HEK293 (cell line): ENCODE results near the gene RHOBTB3.

Experiments used
- CTCF ChIA-PET: fragments of 350-600 bp; formaldehyde crosslinking; extraction: SDS; loops from one replicate; lab custom pipeline; 2021; ENCODE audit warnings: antibody characterized with exemption; lab: Yijun Ruan, JAX
- POLR2A ChIA-PET: fragments of 300-600 bp; formaldehyde crosslinking; extraction: SDS; loops from one replicate; lab custom pipeline; 2020; ENCODE audit warnings: antibody characterized with exemption, inconsistent platforms; lab: Yijun Ruan, JAX
- H3K27ac ChIP-seq: fragments of 200-500 bp; sonication (Bioruptor generic); 2 replicates; pipeline ENCODE4 v1.5.1; 2014; ENCODE audit warnings: low read depth, low read length, control low read depth, inconsistent platforms; ENCODE audit errors: extremely low read depth
- H3K36me3 ChIP-seq, 2 experiments: fragments of 200-500 bp in 1 of 2; sonication (Bioruptor generic) in 1 of 2; 1 replicate in 1 of 2; 2 replicates in 1 of 2; pipeline ENCODE4 v1.5.1; 2014 to 2017; ENCODE audit warnings: inconsistent platforms in 2 of 2, low read length in 2 of 2; ENCODE audit not compliant: control insufficient read depth in 2 of 2, insufficient read depth in 1 of 2
- H3K4me1 ChIP-seq: fragments of 200-500 bp; sonication (Bioruptor generic); 2 replicates; pipeline ENCODE4 v1.5.1; 2014; ENCODE audit warnings: mild to moderate bottlenecking, low read length, inconsistent platforms; ENCODE audit not compliant: control insufficient read depth, insufficient read depth
- H3K4me3 ChIP-seq: 2 replicates; pipeline ENCODE4 v1.5.1; 2011; ENCODE audit warnings: low read depth, mild to moderate bottlenecking, control low read depth, low read length, moderate library complexity
- H3K9me3 ChIP-seq: fragments of 200-500 bp; sonication (Bioruptor generic); 2 replicates; pipeline ENCODE4 v1.5.1; 2014; ENCODE audit warnings: low read depth, low read length, inconsistent platforms; ENCODE audit not compliant: control insufficient read depth, insufficient read depth
- EGR2 ChIP-seq: fragments of 450-650 bp; formaldehyde crosslinking; IDR thresholded peaks from 2 replicates; pipeline ENCODE4 v1.5.1; 2016; ENCODE audit warnings: low read depth, missing biosample characterization, missing genetic modification characterization
- KLF8 ChIP-seq: fragments of 450-650 bp; formaldehyde crosslinking; IDR thresholded peaks from 2 replicates; pipeline ENCODE4 v1.5.1; 2016; ENCODE audit warnings: missing biosample characterization, missing genetic modification characterization
- PRDM10 ChIP-seq: fragments of 450-650 bp; formaldehyde crosslinking; IDR thresholded peaks from 2 replicates; pipeline ENCODE4 v1.5.1; 2016; ENCODE audit warnings: missing biosample characterization, missing genetic modification characterization
- SCRT2 ChIP-seq: fragments of 450-650 bp; formaldehyde crosslinking; IDR thresholded peaks from 2 replicates; pipeline ENCODE4 v1.5.1; 2016; ENCODE audit warnings: missing biosample characterization, missing genetic modification characterization
- ZBTB21 ChIP-seq: fragments of 450-650 bp; formaldehyde crosslinking; IDR thresholded peaks from 2 replicates; pipeline ENCODE4 v1.5.1; 2017; ENCODE audit warnings: missing biosample characterization, missing genetic modification characterization
- ZFHX2 ChIP-seq: fragments of 450-650 bp; formaldehyde crosslinking; conservative IDR thresholded peaks from 2 replicates; pipeline ENCODE4 v1.5.1; 2016; ENCODE audit warnings: missing biosample characterization, missing genetic modification characterization
- ZNF23 ChIP-seq: fragments of 450-650 bp; formaldehyde crosslinking; IDR thresholded peaks from 2 replicates; pipeline ENCODE4 v1.5.1; 2016; ENCODE audit warnings: missing biosample characterization, missing genetic modification characterization, borderline replicate concordance
- ZNF302 ChIP-seq: fragments of 450-650 bp; formaldehyde crosslinking; IDR thresholded peaks from 2 replicates; pipeline ENCODE4 v1.5.1; 2016; ENCODE audit warnings: missing biosample characterization, missing genetic modification characterization, low read depth
- ZNF354C ChIP-seq: fragments of 450-650 bp; formaldehyde crosslinking; IDR thresholded peaks from 2 replicates; pipeline ENCODE4 v1.5.1; 2016; ENCODE audit warnings: missing biosample characterization, missing genetic modification characterization, low read depth, borderline replicate concordance
- ZNF366 ChIP-seq: fragments of 450-650 bp; formaldehyde crosslinking; conservative IDR thresholded peaks from 2 replicates; pipeline ENCODE4 v1.5.1; 2016; ENCODE audit warnings: missing biosample characterization, missing genetic modification characterization
- ZNF398 ChIP-seq: fragments of 450-650 bp; formaldehyde crosslinking; IDR thresholded peaks from 2 replicates; pipeline ENCODE4 v1.5.1; 2017; ENCODE audit warnings: missing biosample characterization, missing genetic modification characterization
- ZNF580 ChIP-seq: fragments of 450-650 bp; formaldehyde crosslinking; IDR thresholded peaks from 2 replicates; pipeline ENCODE4 v1.5.1; 2016; ENCODE audit warnings: missing biosample characterization, missing genetic modification characterization
- ZNF777 ChIP-seq: fragments of 450-650 bp; formaldehyde crosslinking; IDR thresholded peaks from 2 replicates; pipeline ENCODE4 v1.5.1; 2017; ENCODE audit warnings: missing biosample characterization, missing genetic modification characterization, borderline replicate concordance
- ZNF791 ChIP-seq: fragments of 450-650 bp; formaldehyde crosslinking; IDR thresholded peaks from 2 replicates; pipeline ENCODE4 v1.5.1; 2016; ENCODE audit warnings: missing biosample characterization, missing genetic modification characterization
- ZXDB ChIP-seq: fragments of 450-650 bp; formaldehyde crosslinking; IDR thresholded peaks from 2 replicates; pipeline ENCODE4 v1.5.1; 2016; ENCODE audit warnings: missing biosample characterization, missing genetic modification characterization
- TF ChIP-seq, protein P1 (sequence below): fragments of 450-650 bp; formaldehyde crosslinking; IDR thresholded peaks from 2 replicates; pipeline ENCODE4 v1.5.1; 2016; ENCODE audit warnings: missing biosample characterization, missing genetic modification characterization
- TF ChIP-seq, protein P2 (sequence below): fragments of 450-650 bp; formaldehyde crosslinking; optimal IDR thresholded peaks from 2 replicates; pipeline ENCODE3; 2016; ENCODE audit warnings: missing biosample characterization, mild to moderate bottlenecking, missing genetic modification characterization
- TF ChIP-seq, protein P3 (sequence below): fragments of 450-650 bp; formaldehyde crosslinking; IDR thresholded peaks from 2 replicates; pipeline ENCODE4 v1.5.1; 2016; ENCODE audit warnings: missing biosample characterization, missing genetic modification characterization

Gene RHOBTB3

DNA sequence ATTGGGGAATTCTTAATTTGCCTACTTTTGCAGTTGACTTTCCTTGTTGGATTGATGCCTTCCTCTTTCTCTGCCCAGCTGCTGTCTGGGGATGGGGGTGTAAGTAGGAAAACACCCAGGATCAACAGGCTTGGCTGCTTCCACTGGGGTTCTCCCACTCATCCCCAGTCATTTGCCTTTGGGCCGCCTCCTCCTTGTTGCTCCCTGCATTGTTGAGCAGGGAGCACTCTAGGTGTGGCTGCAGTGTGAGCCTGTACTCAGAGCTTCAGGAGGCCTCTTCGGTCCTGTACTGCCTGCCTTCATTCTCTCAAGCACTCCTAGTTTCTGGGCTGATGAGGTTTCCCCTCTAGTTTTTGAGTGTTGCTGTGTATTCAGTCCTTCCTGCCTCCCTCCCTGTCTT is 12.1 kb downstream of the RHOBTB3 start:
- ChIA-PET POLR2A (no interaction called here), CTCF (no interaction called here)
- Histone ChIP-seq H3K36me3 (peaks cover 9 to 32% of the 10 kb centered on the region in 2 experiments), H3K4me1 (no peaks in the 10 kb centered on the region), H3K9me3 (no peaks in the 10 kb centered on the region), H3K4me3 (no peak overlapping the region), H3K27ac (no peak overlapping the region)
- no peak for TF ChIP-seq KLF8 (tag by site-specific recombination)
- TF ChIP-seq ZFHX2 (tag by site-specific recombination), result peak; percentile 60; the same call in 1 of the 2 replicates
- peak; percentile 59 for TF ChIP-seq EGR2 (tag by site-specific recombination)
- TF ChIP-seq, protein P1, sequence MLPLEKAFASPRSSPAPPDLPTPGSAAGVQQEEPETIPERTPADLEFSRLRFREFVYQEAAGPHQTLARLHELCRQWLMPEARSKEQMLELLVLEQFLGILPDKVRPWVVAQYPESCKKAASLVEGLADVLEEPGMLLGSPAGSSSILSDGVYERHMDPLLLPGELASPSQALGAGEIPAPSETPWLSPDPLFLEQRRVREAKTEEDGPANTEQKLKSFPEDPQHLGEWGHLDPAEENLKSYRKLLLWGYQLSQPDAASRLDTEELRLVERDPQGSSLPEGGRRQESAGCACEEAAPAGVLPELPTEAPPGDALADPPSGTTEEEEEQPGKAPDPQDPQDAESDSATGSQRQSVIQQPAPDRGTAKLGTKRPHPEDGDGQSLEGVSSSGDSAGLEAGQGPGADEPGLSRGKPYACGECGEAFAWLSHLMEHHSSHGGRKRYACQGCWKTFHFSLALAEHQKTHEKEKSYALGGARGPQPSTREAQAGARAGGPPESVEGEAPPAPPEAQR, result no peak
- peak; percentile 36; the same call in 1 of the 2 replicates for TF ChIP-seq SCRT2 (tag by site-specific recombination)
- TF ChIP-seq ZNF791 (tag by site-specific recombination), result no peak
- TF ChIP-seq ZNF302, result no peak

DNA sequence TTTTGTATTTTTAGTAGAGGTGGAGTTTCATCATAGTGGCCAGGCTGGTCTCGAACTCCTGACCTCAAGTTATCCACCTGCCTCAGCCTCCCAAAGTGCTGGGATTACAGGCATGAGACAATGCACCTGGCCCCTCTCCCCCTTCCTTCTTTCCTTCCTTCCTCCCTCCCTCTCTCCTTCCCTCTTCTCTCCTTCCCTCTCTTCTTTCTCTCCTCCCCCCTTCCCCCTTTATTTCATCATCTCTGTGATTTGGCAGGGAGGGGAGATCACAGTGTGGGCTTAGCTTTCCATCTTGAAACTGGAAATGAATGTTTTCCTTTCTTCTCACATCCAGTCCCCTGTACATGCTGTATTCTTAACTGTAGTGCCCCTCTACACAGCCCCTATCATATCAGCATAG is 12.7 kb downstream of the RHOBTB3 start:
- Histone ChIP-seq H3K4me1 (no peaks in the 10 kb centered on the region), H3K27ac (no peak overlapping the region), H3K36me3 (peaks cover 10 to 32% of the 10 kb centered on the region in 2 experiments), H3K4me3 (no peak overlapping the region), H3K9me3 (no peaks in the 10 kb centered on the region)
- CTCF ChIA-PET, result no interaction called here
- POLR2A ChIA-PET, result no interaction called here
- TF ChIP-seq, protein P2, sequence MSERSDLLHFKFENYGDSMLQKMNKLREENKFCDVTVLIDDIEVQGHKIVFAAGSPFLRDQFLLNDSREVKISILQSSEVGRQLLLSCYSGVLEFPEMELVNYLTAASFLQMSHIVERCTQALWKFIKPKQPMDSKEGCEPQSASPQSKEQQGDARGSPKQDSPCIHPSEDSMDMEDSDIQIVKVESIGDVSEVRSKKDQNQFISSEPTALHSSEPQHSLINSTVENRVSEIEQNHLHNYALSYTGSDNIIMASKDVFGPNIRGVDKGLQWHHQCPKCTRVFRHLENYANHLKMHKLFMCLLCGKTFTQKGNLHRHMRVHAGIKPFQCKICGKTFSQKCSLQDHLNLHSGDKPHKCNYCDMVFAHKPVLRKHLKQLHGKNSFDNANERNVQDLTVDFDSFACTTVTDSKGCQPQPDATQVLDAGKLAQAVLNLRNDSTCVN (tag by site-specific recombination), result no peak
- TF ChIP-seq ZBTB21, result no peak
- TF ChIP-seq ZNF580 (tag by site-specific recombination), result no peak
- TF ChIP-seq, protein P3, sequence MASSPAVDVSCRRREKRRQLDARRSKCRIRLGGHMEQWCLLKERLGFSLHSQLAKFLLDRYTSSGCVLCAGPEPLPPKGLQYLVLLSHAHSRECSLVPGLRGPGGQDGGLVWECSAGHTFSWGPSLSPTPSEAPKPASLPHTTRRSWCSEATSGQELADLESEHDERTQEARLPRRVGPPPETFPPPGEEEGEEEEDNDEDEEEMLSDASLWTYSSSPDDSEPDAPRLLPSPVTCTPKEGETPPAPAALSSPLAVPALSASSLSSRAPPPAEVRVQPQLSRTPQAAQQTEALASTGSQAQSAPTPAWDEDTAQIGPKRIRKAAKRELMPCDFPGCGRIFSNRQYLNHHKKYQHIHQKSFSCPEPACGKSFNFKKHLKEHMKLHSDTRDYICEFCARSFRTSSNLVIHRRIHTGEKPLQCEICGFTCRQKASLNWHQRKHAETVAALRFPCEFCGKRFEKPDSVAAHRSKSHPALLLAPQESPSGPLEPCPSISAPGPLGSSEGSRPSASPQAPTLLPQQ, result no peak
- TF ChIP-seq ZNF366 (tag by site-specific recombination), result peak; percentile 80
- no peak for TF ChIP-seq ZNF23 (tag by site-specific recombination)
- peak; percentile 78 for TF ChIP-seq ZNF398 (tag by site-specific recombination)
- TF ChIP-seq ZNF777 (tag by site-specific recombination), result no peak
- TF ChIP-seq ZNF354C (tag by site-specific recombination), result no peak
- peak; percentile 31; the same call in 1 of the 2 replicates for TF ChIP-seq PRDM10 (tag by site-specific recombination)
- no peak for TF ChIP-seq ZXDB (tag by site-specific recombination)
